HG03565 (cell line): ENCODE measurements around the gene SIGLEC15.

Experiments used
- ATAC-seq: cut with Tn5 transposase; IDR thresholded peaks from one replicate; pipeline ENCODE4 v1.9.1; 2021; ENCODE audit warnings: mild to moderate bottlenecking, moderate library complexity; ENCODE audit not compliant: unreplicated experiment

SIGLEC15 gene

DNA sequence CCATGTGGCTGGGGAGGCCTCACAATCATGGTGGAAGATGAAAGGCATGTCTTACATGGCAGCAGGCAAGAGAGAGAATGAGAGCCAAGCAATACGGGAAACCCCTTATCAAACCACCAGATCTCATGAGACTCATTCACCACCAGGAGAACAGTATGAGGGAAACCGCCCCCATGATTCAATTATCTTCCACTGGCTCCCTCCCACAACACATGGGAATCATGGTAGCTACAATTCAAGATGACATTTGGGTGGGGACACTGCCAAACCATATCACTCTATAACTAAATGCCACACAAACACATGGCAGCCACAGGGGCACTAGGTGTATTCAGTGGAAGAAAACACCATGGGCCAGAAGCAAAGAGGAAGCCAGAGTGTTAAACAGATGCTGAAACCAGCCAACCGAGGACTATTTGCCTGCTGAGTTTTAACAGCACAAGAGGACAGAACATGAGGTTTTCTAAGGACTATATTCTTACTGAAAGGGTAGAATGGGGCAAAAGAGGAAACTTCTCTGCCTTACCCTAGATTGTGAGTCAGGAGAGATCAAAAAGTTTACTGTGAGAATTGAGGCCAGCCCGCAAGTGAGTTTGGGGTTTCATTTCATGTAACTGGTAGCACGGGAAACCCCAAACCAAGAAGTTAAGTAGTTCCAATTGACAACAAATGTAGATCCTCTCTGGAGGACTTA is 49.2 kb downstream of the SIGLEC15 start:
- peak; percentile 92 for ATAC-seq

- no peak for ATAC-seq
Observed at GRCh38 chr18:45876161-45876560, 50.7 kb downstream of the SIGLEC15 start.

DNA sequence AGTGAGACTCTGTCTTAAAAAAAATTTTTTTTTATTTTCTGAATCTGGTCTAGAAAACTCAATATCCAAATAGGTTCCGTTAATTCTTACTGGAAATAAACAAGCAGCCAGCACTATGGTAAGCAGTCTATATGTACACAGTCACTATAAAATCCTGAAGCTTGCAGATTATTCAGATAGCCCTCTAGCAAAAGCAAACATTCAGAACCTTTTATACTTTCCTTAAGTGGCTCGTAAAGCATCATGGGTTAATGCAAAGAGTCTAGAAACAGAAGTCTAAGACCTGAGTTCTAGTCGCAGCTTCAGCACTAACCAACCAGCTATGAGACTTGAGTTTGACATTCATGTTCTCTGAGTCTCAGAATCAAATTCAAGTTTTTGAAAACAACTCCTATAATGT is 51.9 kb downstream of the SIGLEC15 start:
- ATAC-seq, result no peak

GRCh38 chr18:45879681-45880655 is 54.5 kb downstream of the SIGLEC15 start:
- peak; percentile 70 for ATAC-seq

GRCh38 chr18:45880876-45881558 is 55.5 kb downstream of the SIGLEC15 start:
- ATAC-seq, result no peak

DNA sequence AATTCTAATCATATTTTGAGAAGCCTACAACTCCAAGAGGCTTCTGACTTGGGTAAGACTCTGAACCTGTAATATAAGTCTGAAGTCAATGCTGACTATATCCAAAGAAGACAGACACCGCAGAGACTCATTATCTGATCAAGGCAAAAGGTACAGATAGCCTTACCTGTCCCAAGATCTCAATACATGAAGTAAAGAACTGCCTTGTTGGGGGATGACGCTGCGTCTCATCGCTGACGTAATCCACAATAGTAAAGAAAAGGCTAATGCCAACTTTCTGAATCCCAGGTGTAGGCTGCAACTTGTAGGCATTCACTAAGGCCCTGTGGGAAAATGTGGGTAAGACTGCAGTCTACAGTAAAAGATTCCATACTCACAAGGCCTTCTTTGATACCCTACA is 62.1 kb downstream of the SIGLEC15 start:
- no peak for ATAC-seq

- no peak for ATAC-seq
Observed at GRCh38 chr18:45889419-45890064, 64.1 kb downstream of the SIGLEC15 start.

DNA sequence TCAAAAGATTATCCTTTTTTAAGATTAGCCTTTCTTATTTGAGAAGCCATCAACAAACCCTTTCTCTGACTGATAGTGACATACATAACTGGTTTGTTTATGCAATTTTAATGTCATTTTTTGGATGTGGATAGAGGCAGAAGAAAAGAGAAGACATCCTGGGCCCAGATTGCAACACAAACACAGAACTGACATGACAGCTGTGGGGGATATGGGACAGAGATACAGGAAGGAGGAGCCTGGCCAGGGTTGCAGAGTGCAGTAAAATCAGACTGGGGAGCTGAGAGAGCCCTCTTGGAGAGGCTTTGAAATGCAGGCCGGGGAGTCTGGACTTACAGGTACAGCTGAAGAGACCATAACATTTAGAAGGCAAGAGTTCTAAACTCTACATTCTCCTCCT is 65.1 kb downstream of the SIGLEC15 start:
- no peak for ATAC-seq

DNA sequence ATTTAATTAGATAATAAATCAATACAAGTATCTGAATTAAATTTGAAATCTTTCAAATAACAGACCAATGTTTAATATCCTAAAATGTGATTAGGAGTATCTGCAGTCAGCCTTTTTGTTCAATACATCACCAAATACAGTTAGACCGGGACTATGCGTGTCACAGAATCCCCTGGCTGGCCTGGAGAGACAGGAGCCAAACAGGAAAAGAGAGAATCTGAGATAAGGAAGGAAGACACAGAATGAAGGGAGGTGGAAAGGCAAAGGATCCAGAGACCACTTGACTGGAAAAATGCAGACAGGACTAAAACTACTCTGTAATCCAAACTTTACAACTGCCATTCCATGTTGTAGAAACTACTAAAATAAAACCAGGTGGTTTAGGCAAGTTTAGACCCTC is 66.3 kb downstream of the SIGLEC15 start:
- ATAC-seq, result no peak
